GM13976 (cell line): ENCODE measurements around the gene MIB1.

Source experiments
- DNase-seq: peaks from one replicate; pipeline ENCODE4 v3.0.0; 2012; ENCODE audit warnings: low spot score
- CTCF ChIP-seq: IDR thresholded peaks from 2 replicates; pipeline ENCODE4 v1.5.1; 2012; ENCODE audit warnings: borderline replicate concordance, mild to moderate bottlenecking; ENCODE audit not compliant: insufficient read depth; ENCODE audit errors: extremely low read depth, missing control alignments, control extremely low read depth
- in situ Hi-C: fragments of 300-500 bp; cut with MboI; formaldehyde crosslinking; loops from one replicate; pipeline ENCODE4 v1.12.0; 2022; ENCODE audit warnings: low sequenced_read_pairs, mixed read lengths, inconsistent platforms; ENCODE audit not compliant: unreplicated experiment

MIB1 gene

GRCh38 chr18:21808185-21808584 lies 67.6 kb downstream of the MIB1 start:
- in situ Hi-C loops: no loop called here
- DNase-seq: no peak

GRCh38 chr18:21809725-21810124 lies 69.1 kb downstream of the MIB1 start:
- in situ Hi-C loops: no loop called here
- no peak for TF ChIP-seq CTCF
- no peak for DNase-seq

More at GRCh38 chr18:21808185-21808584, 67.6 kb downstream of the MIB1 start:
- TF ChIP-seq CTCF: no peak

GRCh38 chr18:21815101-21815500 lies 74.5 kb downstream of the MIB1 start:
- no peak for TF ChIP-seq CTCF

GRCh38 chr18:21820033-21820810 lies 79.6 kb downstream of the MIB1 start:
- TF ChIP-seq CTCF: peak; percentile 13
- DNase-seq: peak; percentile 21
- in situ Hi-C loops: no loop called here

More at GRCh38 chr18:21815101-21815500, 74.5 kb downstream of the MIB1 start:
- DNase-seq: no peak
- in situ Hi-C loops: no loop called here

- DNase-seq: no peak
- TF ChIP-seq CTCF: no peak
- in situ Hi-C loops: no loop called here
These were observed 80.2 kb downstream of the MIB1 start for GRCh38 chr18:21820811-21821143.

GRCh38 chr18:21823848-21824247 lies 83.3 kb downstream of the MIB1 start:
- in situ Hi-C loops: no loop called here
- TF ChIP-seq CTCF: no peak
- DNase-seq: no peak
